ENCODE data around the gene CDK14. TPM values are rescaled to one million over a fixed set of nuclear protein-coding genes. Genes with fewer than 3 reads are reported as not detected.

Gene CDK14
- total and polyA plus RNA-seq, 2 of the 8 experiments (the other 6 are each of a cell fraction or from before 2014, with no cell fraction given), result 5.5 to 47.3 TPM

GRCh38 chr7:90773269-90773668, 177.1 kb downstream of the CDK14 start:
- H3K14ac ChIP-seq (ENCODE audit: insufficient read length), result no peak overlapping the region
- CTCF ChIA-PET (ENCODE audit: partially characterized antibody), result no interaction called here
- WGBS, 2 experiments (ENCODE audit: extremely low coverage in 1 of 2, insufficient coverage in 1 of 2, insufficient read length in 1 of 2, insufficient replicate concordance in 2 of 2, low coverage in 1 of 2, low lambda C conversion rate in 2 of 2, missing lambda C conversion rate in 1 of 2), result 94% methylated on average over 3 of the region's 3 CpGs; no CpG with 5 or more reads in 1 of the 2 experiments

More at GRCh38 chr7:90773269-90773668, 177.1 kb downstream of the CDK14 start:
- no peak overlapping the region for H3K23ac ChIP-seq (ENCODE audit: insufficient read length)
- H2AK5ac ChIP-seq (ENCODE audit: low read depth, low read length), result no peak overlapping the region
- no peaks in the 10 kb centered on the region for H3K23me2 ChIP-seq (ENCODE audit: low read depth, low read length)
- no peak overlapping the region for H2BK15ac ChIP-seq (ENCODE audit: low read length)
- no peaks in the 10 kb centered on the region for H3K27me3 ChIP-seq (replicated peaks in 1 of 4; ENCODE audit: control insufficient read depth in 3 of 4, extremely low read depth in 1 of 4, insufficient read depth in 3 of 4, low read length in 3 of 4)
- no peak overlapping the region for H2AFZ ChIP-seq (ENCODE audit: low read length)
- H2BK120ac ChIP-seq (replicated peaks; ENCODE audit: low read depth, low read length), result no peak overlapping the region
- H2BK5ac ChIP-seq (ENCODE audit: low read depth, low read length), result no peak overlapping the region
- H2BK12ac ChIP-seq (ENCODE audit: low read depth, low read length), result no peak overlapping the region
- no peak overlapping the region for H2BK20ac ChIP-seq (ENCODE audit: low read length)
- no peak overlapping the region for H4K5ac ChIP-seq (ENCODE audit: insufficient read length, low read depth, low read length)
- H3K4me3 ChIP-seq (ENCODE audit: extremely low read depth in 1 of 4, insufficient read depth in 2 of 4, low read depth in 3 of 4, low read length in 4 of 4), result no peak overlapping the region
- H3K27ac ChIP-seq (ENCODE audit: low read depth, low read length), result no peak overlapping the region
- H3K36me3 ChIP-seq (ENCODE audit: control insufficient read depth in 2 of 4, insufficient read depth in 4 of 4, low read length in 3 of 4), result no peaks in the 10 kb centered on the region
- H3K9ac ChIP-seq (replicated peaks in 1 of 4; ENCODE audit: extremely low read depth in 1 of 4, low read depth in 3 of 4, low read length in 3 of 4), result no peak overlapping the region
- no peak overlapping the region for H4K91ac ChIP-seq (replicated peaks; ENCODE audit: insufficient read length, low read length)
- H3K79me1 ChIP-seq (ENCODE audit: low read depth, low read length), result no peaks in the 10 kb centered on the region
- no peak overlapping the region for H3K56ac ChIP-seq (replicated peaks; ENCODE audit: insufficient read length, low read depth, low read length)
- POLR2A ChIA-PET (ENCODE audit: partially characterized antibody), result no interaction called here
- H3K18ac ChIP-seq (ENCODE audit: extremely low read depth, low read length), result no peak overlapping the region
- H3K4me2 ChIP-seq (ENCODE audit: insufficient read depth in 1 of 2, low read depth in 2 of 2, low read length in 2 of 2), result no peak overlapping the region
- DNase-seq (ENCODE audit: low read depth in 1 of 2, low spot score in 2 of 2) (no peak), FAIRE-seq (no peak)
- no peak overlapping the region for H4K8ac ChIP-seq (ENCODE audit: extremely low read depth, insufficient read depth, low read length)
- H4K20me1 ChIP-seq (replicated peaks in 1 of 2; ENCODE audit: control insufficient read depth in 1 of 2, insufficient read depth in 2 of 2, low read length in 2 of 2), result no peaks in the 10 kb centered on the region
- no peaks in the 10 kb centered on the region for H3K79me2 ChIP-seq (ENCODE audit: control insufficient read depth in 1 of 2, insufficient read depth in 2 of 2, low read length in 2 of 2)
- H3K9me3 ChIP-seq (ENCODE audit: insufficient read depth in 2 of 2, low read depth in 1 of 2, low read length in 1 of 2), result no peaks in the 10 kb centered on the region
- no peaks in the 10 kb centered on the region for H3K4me1 ChIP-seq (replicated peaks in 1 of 4; ENCODE audit: control insufficient read depth in 3 of 4, insufficient read depth in 4 of 4, low read length in 3 of 4)
- no peak overlapping the region for H3K4ac ChIP-seq (replicated peaks; ENCODE audit: insufficient read length, low read depth, low read length)
- TF ChIP-seq SP4 (IDR thresholded peaks at IDR 0.05; ENCODE audit: low read length) (no peak), SP1 (IDR thresholded peaks at IDR 0.05; ENCODE audit: low read depth, low read length) (no peak), TBP (IDR thresholded peaks at IDR 0.05; ENCODE audit: low read depth, low read length) (no peak), JUND (IDR thresholded peaks at IDR 0.05; ENCODE audit: low read length) (no peak), KDM1A (IDR thresholded peaks at IDR 0.05; ENCODE audit: borderline replicate concordance, low read length) (no peak), SRF (IDR thresholded peaks at IDR 0.05; ENCODE audit: low read depth, low read length) (no peak), RNF2 (IDR thresholded peaks at IDR 0.05; ENCODE audit: borderline replicate concordance, low read depth, low read length, missing control alignments, poor library complexity, severe bottlenecking) (no peak), BRCA1 (IDR thresholded peaks at IDR 0.05; ENCODE audit: low read depth, low read length) (no peak), NRF1 (IDR thresholded peaks at IDR 0.05; ENCODE audit: low read depth, low read length) (no peak), HDAC6 (IDR thresholded peaks at IDR 0.05; ENCODE audit: low read depth, low read length) (no peak), SUZ12 (IDR thresholded peaks at IDR 0.05; ENCODE audit: low read length) (no peak)
